Peyer's patch (tissue), 4 donors: ENCODE results near the gene CHAF1B. TPM values are rescaled to one million over a fixed set of nuclear protein-coding genes. Genes with fewer than 3 reads are reported as not detected.

Source experiments
- DNase-seq, 3 donors: peaks; one replicate each; pipeline ENCODE4 v3.0.0-alpha.2; 2017 to 2019
- H3K27ac ChIP-seq, 4 donors: fragments of 200-600 bp; sonication (generic); one replicate each; pipeline ENCODE4 v1.5.1; 2016 to 2019
- H3K27me3 ChIP-seq, 2 donors: fragments of 200-600 bp; sonication (generic); one replicate each; pipeline ENCODE4 v1.5.1; 2019
- H3K36me3 ChIP-seq, 3 donors: fragments of 200-600 bp; sonication (generic); one replicate each; pipeline ENCODE4 v1.5.1; 2016 to 2019
- H3K4me1 ChIP-seq, 4 donors: fragments of 200-600 bp; sonication (generic); one replicate each; pipeline ENCODE4 v1.5.1; 2016 to 2019
- H3K4me3 ChIP-seq, 4 donors: fragments of 200-600 bp; sonication (generic); 1 replicate in 3 of 4; 2 replicates in 1 of 4; pipeline ENCODE4 v1.5.1; 2016 to 2019; ENCODE audit warnings: mild to moderate bottlenecking in 1 of 4
- H3K9me3 ChIP-seq, 4 donors: fragments of 200-600 bp; sonication (generic); one replicate each; pipeline ENCODE4 v1.5.1; 2016 to 2019; ENCODE audit warnings: mild to moderate bottlenecking in 1 of 4
- CTCF ChIP-seq, 6 experiments: fragments of 450-650 bp in 4 of 6; fragments of 200-600 bp in 2 of 6; sonication (generic) in 1 of 6; IDR thresholded peaks; one replicate each; pipeline ENCODE4 v1.5.1; 2017 to 2019; ENCODE audit warnings: antibody characterized with exemption in 6 of 6, mild to moderate bottlenecking in 3 of 6, moderate library complexity in 1 of 6
- POLR2A ChIP-seq, 2 donors: fragments of 450-650 bp; IDR thresholded peaks; one replicate each; pipeline ENCODE4 v1.5.1; 2017; ENCODE audit warnings: antibody characterized with exemption in 2 of 2, mild to moderate bottlenecking in 2 of 2, moderate library complexity in 2 of 2
- small RNA-seq, 2 donors: library from RNA; depleted of rRNA; stranded (forward); fragments of <200 nt; gene quantifications; one replicate each; pipeline ENCODE3, GENCODE V24; 2016
- total RNA-seq, 4 donors: library from RNA; depleted of rRNA; stranded (reverse); fragments of >200 nt; gene quantifications; one replicate each; pipeline ENCODE4 v1.1.0, GENCODE V29; 2016

Gene CHAF1B
- total RNA-seq, 4 donors from 2014 or later: 0.85 to 11.6 (median 1.3) TPM

DNA sequence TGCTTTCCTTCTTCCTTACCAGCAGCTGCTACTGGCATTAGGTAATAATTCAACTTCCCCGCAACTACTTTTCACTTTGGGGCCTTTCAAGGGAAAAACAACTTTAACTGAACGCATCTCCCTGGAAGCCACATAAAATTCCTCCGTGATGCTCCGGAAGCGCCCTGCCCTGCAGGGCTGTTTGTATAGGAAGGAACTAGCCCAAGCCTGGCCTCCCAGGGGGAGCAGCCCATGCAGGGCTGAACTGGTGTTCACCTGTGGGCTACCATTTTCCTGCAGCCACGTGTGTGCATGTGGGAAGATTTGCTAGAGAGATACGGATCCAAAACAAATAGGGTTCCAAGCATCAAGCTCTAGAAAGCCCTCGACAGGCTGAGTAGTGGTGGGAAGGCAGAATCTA lies 80.3 kb downstream of the CHAF1B start:
- no peaks in the 10 kb centered on the region for H3K9me3 ChIP-seq
- no peaks in the 10 kb centered on the region for H3K27me3 ChIP-seq
- H3K27ac ChIP-seq: no peak overlapping the region
- H3K4me3 ChIP-seq: no peak overlapping the region
- H3K36me3 ChIP-seq: no peaks in the 10 kb centered on the region
- no peaks in the 10 kb centered on the region for H3K4me1 ChIP-seq
- TF ChIP-seq CTCF (IDR thresholded peaks at IDR 0.05) (no peak), POLR2A (IDR thresholded peaks at IDR 0.05) (no peak)
- no peak for DNase-seq

DNA sequence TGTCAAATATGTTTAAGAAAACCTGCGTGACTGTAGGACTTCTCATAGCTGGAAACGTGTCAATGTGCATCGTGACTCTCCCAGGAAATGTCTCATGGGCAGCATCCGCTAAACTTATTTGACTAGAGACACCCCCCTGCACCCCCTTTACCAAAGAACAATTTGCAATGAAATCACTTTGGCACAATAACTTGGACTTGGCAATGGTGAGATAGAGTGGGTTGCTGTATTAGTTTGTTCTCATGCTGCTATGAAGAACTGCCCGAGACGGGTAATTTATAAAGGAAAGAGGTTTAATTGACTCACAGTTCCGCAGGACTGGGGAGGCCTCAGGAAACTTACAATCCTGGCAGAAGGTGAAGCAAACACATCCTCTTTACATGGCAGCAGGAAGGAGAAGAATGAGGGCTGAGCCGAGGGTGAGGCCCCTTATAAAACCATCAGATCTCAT lies 80.9 kb downstream of the CHAF1B start:
- H3K4me1 ChIP-seq: no peaks in the 10 kb centered on the region
- no peaks in the 10 kb centered on the region for H3K36me3 ChIP-seq
- H3K27ac ChIP-seq: no peak overlapping the region
- DNase-seq: no peak
- no peak overlapping the region for H3K4me3 ChIP-seq
- no peaks in the 10 kb centered on the region for H3K9me3 ChIP-seq
- TF ChIP-seq POLR2A (IDR thresholded peaks at IDR 0.05) (no peak), CTCF (IDR thresholded peaks at IDR 0.05) (no peak)
- H3K27me3 ChIP-seq: no peaks in the 10 kb centered on the region

Small RNA genes lying within 50 kb of the gene (small RNA-seq; reads per million reads assigned to genes)
- gene ATP5MFP1: 0 reads per million in 2 donors

Other genes with a start within 250 kb of the CHAF1B start
- 10 to 100 TPM; 40.4 to 97.6 (median 69.8) TPM for gene DOP1B, start 228.6 kb upstream of the CHAF1B start, total RNA-seq
- gene MORC3, start 65.2 kb upstream of the CHAF1B start, total RNA-seq: 10 to 100 TPM; 29.4 to 82.5 (median 31.0) TPM
- not detected for gene CLDN14, start 94.7 kb downstream of the CHAF1B start, total RNA-seq